Peyer's patch (tissue), 4 donors: Measurements from ENCODE around the gene CREG1. TPM values are rescaled to one million over a fixed set of nuclear protein-coding genes. Genes with fewer than 3 reads are reported as not detected.
"Not testable (repeated sequence)": the region's sequence is repeated elsewhere in the genome, so short reads cannot be mapped to it uniquely, and the experiment has no call there.

Source experiments
- DNase-seq, 3 donors: peaks; one replicate each; pipeline ENCODE4 v3.0.0-alpha.2; 2017 to 2019
- H3K27ac ChIP-seq, 4 donors: fragments of 200-600 bp; sonication (generic); one replicate each; pipeline ENCODE4 v1.5.1; 2016 to 2019
- H3K27me3 ChIP-seq, 2 donors: fragments of 200-600 bp; sonication (generic); one replicate each; pipeline ENCODE4 v1.5.1; 2019
- H3K36me3 ChIP-seq, 3 donors: fragments of 200-600 bp; sonication (generic); one replicate each; pipeline ENCODE4 v1.5.1; 2016 to 2019
- H3K4me1 ChIP-seq, 4 donors: fragments of 200-600 bp; sonication (generic); one replicate each; pipeline ENCODE4 v1.5.1; 2016 to 2019
- H3K4me3 ChIP-seq, 4 donors: fragments of 200-600 bp; sonication (generic); 1 replicate in 3 of 4; 2 replicates in 1 of 4; pipeline ENCODE4 v1.5.1; 2016 to 2019; ENCODE audit warnings: mild to moderate bottlenecking in 1 of 4
- H3K9me3 ChIP-seq, 4 donors: fragments of 200-600 bp; sonication (generic); one replicate each; pipeline ENCODE4 v1.5.1; 2016 to 2019; ENCODE audit warnings: mild to moderate bottlenecking in 1 of 4
- POLR2A ChIP-seq, 2 donors: fragments of 450-650 bp; IDR thresholded peaks; one replicate each; pipeline ENCODE4 v1.5.1; 2017; ENCODE audit warnings: antibody characterized with exemption in 2 of 2, mild to moderate bottlenecking in 2 of 2, moderate library complexity in 2 of 2
- total RNA-seq, 4 donors: library from RNA; depleted of rRNA; stranded (reverse); fragments of >200 nt; gene quantifications; one replicate each; pipeline ENCODE4 v1.1.0, GENCODE V29; 2016
- TF ChIP-seq, protein P1 (sequence below), 6 experiments: fragments of 450-650 bp in 4 of 6; fragments of 200-600 bp in 2 of 6; sonication (generic) in 1 of 6; IDR thresholded peaks; one replicate each; pipeline ENCODE4 v1.5.1; 2017 to 2019; ENCODE audit warnings: antibody characterized with exemption in 6 of 6, mild to moderate bottlenecking in 3 of 6, moderate library complexity in 1 of 6

Gene CREG1
- total RNA-seq, 4 donors from 2014 or later, result 50.3 to 80.3 (median 67.6) TPM

DNA sequence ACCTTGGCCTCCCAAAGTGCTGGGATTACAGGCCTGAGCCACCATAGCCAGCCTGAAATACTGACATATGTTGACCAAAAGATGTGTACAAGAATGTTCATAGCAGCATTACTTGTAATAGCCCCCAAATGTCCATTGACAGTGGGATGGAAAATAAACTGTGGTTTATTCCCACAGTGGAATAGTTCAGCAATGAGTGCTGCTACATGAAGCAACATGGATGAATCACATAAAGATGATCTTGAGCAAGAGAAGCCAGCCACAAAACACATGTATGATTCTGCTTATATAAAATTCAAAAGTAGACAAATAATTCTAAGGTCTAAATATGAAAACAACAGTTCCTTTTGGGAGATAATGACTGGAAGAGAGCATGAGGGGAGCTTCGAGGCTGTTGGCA is 9.1 kb upstream of the CREG1 start:
- no peaks in the 10 kb centered on the region for H3K4me1 ChIP-seq
- no peaks in the 10 kb centered on the region for H3K27me3 ChIP-seq
- TF ChIP-seq, protein P1, sequence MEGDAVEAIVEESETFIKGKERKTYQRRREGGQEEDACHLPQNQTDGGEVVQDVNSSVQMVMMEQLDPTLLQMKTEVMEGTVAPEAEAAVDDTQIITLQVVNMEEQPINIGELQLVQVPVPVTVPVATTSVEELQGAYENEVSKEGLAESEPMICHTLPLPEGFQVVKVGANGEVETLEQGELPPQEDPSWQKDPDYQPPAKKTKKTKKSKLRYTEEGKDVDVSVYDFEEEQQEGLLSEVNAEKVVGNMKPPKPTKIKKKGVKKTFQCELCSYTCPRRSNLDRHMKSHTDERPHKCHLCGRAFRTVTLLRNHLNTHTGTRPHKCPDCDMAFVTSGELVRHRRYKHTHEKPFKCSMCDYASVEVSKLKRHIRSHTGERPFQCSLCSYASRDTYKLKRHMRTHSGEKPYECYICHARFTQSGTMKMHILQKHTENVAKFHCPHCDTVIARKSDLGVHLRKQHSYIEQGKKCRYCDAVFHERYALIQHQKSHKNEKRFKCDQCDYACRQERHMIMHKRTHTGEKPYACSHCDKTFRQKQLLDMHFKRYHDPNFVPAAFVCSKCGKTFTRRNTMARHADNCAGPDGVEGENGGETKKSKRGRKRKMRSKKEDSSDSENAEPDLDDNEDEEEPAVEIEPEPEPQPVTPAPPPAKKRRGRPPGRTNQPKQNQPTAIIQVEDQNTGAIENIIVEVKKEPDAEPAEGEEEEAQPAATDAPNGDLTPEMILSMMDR (IDR thresholded peaks at IDR 0.05), result no peak
- TF ChIP-seq POLR2A (IDR thresholded peaks at IDR 0.05), result no peak
- DNase-seq, result no peak
- no peaks in the 10 kb centered on the region for H3K9me3 ChIP-seq
- H3K4me3 ChIP-seq, result no peak overlapping the region
- H3K36me3 ChIP-seq, result no peaks in the 10 kb centered on the region
- no peak overlapping the region for H3K27ac ChIP-seq

DNA sequence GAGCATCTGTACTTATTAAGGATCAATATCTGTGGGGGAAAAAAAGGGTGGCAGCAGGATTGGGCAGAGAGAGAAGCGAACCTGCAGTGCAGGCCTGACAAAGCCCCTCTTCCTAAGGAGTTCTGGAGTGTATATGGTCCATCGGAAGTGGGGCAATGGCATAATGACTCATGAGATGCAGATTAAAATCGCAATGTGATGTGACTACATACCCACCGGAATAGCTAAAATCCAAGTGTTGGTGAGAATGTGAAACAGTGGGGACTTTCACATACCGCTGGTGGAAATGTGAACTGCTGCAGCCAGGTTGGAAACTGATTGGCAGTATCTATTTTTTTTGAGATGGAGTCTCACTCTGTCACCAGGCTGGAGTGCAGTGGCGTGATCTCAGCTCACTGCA is 8.2 kb upstream of the CREG1 start:
- TF ChIP-seq POLR2A (IDR thresholded peaks at IDR 0.05), result no peak
- TF ChIP-seq, protein P1 (IDR thresholded peaks at IDR 0.05), result no peak
- H3K4me1 ChIP-seq, result no peaks in the 10 kb centered on the region
- no peaks in the 10 kb centered on the region for H3K9me3 ChIP-seq
- no peaks in the 10 kb centered on the region for H3K27me3 ChIP-seq
- H3K36me3 ChIP-seq, result no peaks in the 10 kb centered on the region
- DNase-seq, result no peak
- H3K4me3 ChIP-seq, result no peak overlapping the region
- no peak overlapping the region for H3K27ac ChIP-seq

DNA sequence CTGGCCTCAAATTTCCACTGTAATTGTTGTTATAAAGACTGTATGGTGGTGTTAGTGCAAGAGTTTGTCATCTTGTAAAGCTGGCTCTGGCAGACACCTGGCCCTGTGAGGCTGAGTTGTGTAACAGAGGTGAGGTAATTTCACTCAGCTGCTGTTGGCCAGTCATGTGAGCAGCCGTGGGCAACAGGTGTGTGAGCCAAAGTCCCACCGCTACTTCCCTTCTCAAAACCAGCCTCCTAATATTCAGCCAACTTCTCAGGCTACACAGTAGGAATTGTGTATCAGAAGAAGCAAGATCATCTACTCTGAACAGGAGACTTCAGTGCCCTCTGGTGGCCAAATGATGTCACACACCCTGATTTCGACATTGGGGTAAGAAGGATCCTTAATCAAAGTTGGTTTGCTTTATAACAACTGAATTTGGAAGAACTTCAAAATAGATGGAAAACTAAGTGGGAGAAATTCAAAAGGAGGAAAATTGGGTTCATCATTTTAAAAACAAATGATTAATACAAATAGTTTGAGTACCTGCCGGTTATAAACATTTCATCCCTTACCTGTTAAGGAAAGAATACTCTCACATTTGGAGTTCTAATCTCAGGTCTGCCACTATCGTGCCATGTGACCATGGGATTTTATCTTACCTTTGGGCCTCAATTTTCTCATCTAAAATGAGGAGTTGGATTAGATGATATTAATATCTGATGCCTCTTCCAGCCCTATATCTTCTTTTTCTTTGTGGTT is 2.6 kb upstream of the CREG1 start:
- peak; percentile 59 to 94 (median 85) for DNase-seq
- TF ChIP-seq, protein P1 (IDR thresholded peaks at IDR 0.05), result peak; percentile 85 to 97 (median 88)
- no peak for TF ChIP-seq POLR2A (IDR thresholded peaks at IDR 0.05)
- no peak overlapping the region for H3K27ac ChIP-seq

DNA sequence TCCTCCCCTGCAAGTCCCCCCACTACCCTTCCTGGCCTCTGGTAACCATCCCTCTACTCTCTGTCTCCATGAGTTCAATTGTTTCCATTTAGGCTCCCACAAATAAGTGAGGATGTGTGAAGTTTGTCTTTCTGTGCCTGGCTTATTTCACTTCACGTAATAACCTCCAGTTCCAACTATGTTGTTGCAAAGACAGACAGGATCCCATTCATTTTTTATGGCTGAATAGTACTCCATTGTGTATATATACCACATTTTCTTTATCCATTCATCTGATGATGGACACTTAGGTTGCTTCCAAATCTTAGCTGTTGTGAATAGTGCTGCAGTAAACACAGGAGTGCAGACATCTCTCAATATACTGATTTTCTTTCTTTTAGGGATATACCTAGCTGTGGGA is 1.5 kb upstream of the CREG1 start:
- H3K9me3 ChIP-seq, H3K27me3 ChIP-seq, H3K4me1 ChIP-seq, DNase-seq, H3K36me3 ChIP-seq, H3K4me3 ChIP-seq, H3K27ac ChIP-seq: not testable (repeated sequence)

More for the DNA sequence above, 2.6 kb upstream of the CREG1 start:
- no peaks in the 10 kb centered on the region for H3K36me3 ChIP-seq
- no peaks in the 10 kb centered on the region for H3K27me3 ChIP-seq
- no peak overlapping the region for H3K4me3 ChIP-seq
- peaks cover 0 to 9% (median 3%) of the 10 kb centered on the region in 4 donors for H3K4me1 ChIP-seq
- H3K9me3 ChIP-seq, result no peaks in the 10 kb centered on the region

DNA sequence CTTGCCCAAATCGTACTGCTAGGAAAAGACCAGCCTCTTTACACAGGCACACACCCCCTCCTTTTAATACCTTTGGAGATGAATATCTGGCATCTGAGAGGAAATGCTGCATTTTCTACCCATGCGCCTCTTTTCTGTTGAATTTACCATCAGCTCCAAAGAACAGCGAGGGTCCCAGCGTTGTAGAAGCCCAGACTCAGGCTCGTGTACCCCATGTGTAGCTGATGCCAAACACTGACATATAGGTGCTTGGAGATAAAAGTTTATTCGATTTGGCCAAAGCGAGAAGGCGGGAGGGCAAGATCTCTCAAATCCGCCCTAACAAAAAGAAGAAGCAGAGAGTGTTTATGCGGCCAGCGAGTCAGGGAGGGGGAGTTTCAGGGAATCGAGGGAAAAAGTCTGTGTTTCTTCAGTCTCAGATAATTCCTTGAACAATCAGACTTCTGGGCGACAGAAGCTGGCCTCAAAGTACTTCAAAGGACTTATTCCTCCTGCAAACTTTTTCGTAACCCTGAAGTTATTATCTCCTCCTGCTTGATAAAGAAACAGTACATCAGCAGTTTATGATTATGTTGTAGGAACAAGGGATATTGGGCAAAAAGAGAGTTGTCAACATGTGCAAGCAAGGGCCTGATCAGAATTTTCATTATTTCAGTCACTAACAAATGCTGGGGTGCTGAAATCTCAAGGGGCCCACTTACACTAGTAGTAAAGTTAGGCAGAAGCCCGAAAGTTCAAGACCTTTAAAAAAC is 642 bp upstream of the CREG1 start:
- Histone ChIP-seq H3K9me3 (no peaks in the 10 kb centered on the region), H3K27ac (peak overlapping the region; percentile 32 to 90 (median 83)), H3K4me1 (peaks cover 0 to 9% (median 3%) of the 10 kb centered on the region in 4 donors), H3K27me3 (no peaks in the 10 kb centered on the region), H3K4me3 (peak overlapping the region; percentile 70 to 94 (median 84)), H3K36me3 (no peaks in the 10 kb centered on the region)
- no peak for TF ChIP-seq POLR2A (IDR thresholded peaks at IDR 0.05)
- TF ChIP-seq, protein P1 (IDR thresholded peaks at IDR 0.05), result no peak
- no peak for DNase-seq

DNA sequence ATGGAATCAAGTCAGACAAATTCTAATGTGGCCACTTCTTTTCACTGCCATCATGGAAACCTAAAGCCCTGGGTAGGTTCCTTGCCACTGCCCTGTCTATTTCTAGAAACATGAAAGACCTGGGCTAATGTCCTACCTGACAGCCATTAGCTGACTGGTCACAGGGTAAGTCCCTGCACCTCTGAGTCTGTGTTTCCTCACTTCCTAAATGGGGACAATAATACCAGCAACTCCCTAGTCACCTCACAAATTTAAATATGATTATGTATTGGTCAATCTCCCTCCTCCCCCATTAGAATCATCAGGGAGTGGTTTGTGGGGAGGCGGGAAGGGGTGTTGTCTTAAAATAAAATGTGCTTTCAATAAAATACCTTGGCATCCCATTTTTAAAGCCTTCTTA is 2.2 kb downstream of the CREG1 start:
- Histone ChIP-seq H3K9me3 (no peaks in the 10 kb centered on the region), H3K27me3 (no peaks in the 10 kb centered on the region), H3K4me1 (peaks cover 0 to 9% (median 3%) of the 10 kb centered on the region in 4 donors), H3K36me3 (no peaks in the 10 kb centered on the region), H3K4me3 (peak overlapping the region in 1 of 4 donors; percentile 11), H3K27ac (no peak overlapping the region)
- no peak for DNase-seq
- TF ChIP-seq, protein P1 (IDR thresholded peaks at IDR 0.05), result no peak
- no peak for TF ChIP-seq POLR2A (IDR thresholded peaks at IDR 0.05)
